GM19023 (cell line): Measurements from ENCODE around the gene FOXJ3.
"Not testable (repeated sequence)": the region's sequence is repeated elsewhere in the genome, so short reads cannot be mapped to it uniquely, and the experiment has no call there.

Experiments used
- ATAC-seq: cut with Tn5 transposase; IDR thresholded peaks from one replicate; pipeline ENCODE4 v1.9.1; 2021; ENCODE audit warnings: mild to moderate bottlenecking, moderate library complexity; ENCODE audit not compliant: unreplicated experiment

The FOXJ3 gene

DNA sequence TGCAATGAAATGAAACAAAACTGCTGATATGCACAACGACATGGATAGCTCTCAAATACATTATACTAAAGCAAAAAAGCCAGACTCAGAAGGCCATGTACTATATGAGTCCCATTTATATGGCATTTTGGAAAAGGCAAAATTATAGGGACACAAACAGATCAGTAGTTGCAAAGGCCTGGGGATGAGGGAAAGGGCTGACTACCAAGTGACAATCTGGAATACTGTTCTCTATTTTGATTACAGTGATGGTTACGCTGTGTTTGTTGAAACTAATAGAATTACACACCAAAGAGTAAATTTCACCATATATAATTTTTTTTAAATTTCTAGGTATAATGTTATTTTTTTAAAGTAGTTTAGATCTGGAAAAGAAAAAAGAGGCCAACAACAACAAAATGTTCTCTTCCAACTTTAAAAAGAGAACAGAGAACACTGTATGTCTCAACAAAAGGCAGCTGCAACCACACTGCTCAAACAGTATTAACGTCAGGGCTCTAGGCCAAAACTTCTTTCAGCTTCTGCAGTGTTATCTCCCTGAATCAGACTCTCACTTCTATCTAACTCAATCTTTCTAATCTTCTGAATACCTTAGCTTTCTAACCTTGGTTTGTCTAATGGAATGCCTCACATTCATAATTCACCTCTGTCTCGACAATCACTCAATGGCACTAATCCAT, 75.8 kb downstream of the FOXJ3 start:
- no peak for ATAC-seq

DNA sequence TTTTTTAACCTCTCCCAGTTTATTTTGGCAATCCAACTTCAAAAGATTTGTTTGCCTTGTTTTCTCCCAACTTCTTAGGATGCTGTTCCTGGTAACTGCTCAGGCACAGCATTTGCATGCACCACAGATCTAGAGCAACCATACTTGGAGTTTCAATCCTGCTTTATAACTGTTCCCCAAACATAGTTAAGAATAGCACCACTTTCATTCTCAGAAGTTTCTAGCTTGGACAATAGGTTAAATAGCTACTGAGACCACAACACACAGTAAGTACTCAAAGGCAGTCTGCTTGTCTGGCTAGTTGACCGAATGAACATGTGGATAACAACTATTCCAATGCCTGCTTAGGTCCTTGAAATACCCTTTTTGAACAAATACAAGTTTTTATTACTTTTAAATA, 76.8 kb downstream of the FOXJ3 start:
- no peak for ATAC-seq

- no peak for ATAC-seq
These were observed 84.0 kb downstream of the FOXJ3 start for GRCh38 chr1:42251042-42251441.

- ATAC-seq, result no peak
These were observed 84.9 kb downstream of the FOXJ3 start for GRCh38 chr1:42250164-42250563.

DNA sequence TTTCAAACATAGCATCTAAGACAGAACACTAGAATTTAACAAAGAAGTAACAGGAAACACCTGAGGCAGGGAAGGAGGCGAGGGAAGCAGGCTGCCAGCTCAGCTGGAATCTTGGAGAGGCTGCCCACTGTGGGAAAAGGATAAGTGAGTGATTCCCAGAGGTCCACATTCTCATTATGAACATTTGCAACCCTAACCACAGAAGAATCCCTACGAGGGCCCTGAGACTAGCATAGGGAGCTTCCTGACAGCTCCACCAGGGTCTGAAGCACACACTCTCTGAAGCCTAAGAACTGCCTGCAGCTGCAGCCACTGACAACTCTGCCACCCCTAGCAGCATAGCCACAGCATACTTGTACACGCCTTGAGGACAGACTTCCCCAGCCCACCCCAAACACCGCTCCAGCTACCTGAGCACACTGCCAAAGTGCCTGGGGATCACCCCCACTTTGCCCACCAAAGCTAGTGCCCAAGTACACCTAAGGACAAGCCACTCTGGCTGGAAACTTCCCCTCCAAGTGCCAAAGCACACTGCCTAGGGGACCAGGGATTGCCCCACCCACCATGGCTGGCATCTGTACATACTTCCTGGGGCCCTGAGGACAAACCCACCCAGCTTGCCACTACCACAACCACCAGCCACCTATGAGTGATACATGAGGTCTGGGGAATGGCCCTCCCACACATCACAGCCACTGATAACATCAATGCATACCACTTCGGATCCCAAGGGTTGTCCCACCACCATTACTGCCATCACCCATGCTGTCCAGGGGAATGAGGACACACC, 93.9 kb downstream of the FOXJ3 start:
- no peak for ATAC-seq

- no peak for ATAC-seq
These were observed 95.5 kb downstream of the FOXJ3 start for GRCh38 chr1:42239555-42239954.

DNA sequence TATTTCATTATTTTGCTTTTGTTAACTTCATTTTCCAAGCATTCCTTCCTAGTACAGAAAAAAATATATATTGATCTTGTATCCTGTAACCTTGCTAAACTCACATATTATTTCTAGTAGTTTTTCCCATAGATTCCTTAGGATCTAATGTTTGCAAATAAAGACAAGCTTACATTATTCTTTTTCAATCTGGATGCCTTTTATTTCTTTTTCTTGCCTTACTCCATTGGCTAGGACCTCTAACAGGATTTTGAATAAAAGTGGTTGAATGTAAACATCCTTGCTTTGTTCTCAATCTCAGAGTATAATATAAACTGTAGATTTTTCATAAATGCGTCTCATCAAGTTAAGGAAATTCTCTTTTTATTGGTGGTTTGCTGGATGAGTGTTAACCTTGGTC, 96.0 kb downstream of the FOXJ3 start:
- ATAC-seq, result no peak

DNA sequence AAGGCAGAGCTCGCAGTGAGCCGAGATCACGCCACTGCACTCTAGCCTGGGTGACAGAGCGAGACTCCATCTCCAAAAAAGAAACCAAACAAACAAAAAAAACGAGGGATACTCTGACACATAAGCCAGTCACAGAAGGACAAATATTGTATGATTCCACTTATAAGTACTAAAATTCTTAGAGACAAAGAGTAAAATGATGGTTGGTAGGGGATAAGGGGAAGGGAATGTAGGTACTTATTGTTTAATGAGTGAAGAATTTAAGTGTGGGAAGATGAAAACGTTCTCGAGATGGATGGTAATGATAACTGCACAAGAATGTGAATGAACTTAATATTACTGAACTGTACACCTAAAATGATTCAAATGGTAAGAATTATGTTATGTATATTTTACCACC, 103.8 kb downstream of the FOXJ3 start:
- no peak for ATAC-seq

GRCh38 chr1:42228938-42229337, 106.1 kb downstream of the FOXJ3 start:
- ATAC-seq, result no peak

DNA sequence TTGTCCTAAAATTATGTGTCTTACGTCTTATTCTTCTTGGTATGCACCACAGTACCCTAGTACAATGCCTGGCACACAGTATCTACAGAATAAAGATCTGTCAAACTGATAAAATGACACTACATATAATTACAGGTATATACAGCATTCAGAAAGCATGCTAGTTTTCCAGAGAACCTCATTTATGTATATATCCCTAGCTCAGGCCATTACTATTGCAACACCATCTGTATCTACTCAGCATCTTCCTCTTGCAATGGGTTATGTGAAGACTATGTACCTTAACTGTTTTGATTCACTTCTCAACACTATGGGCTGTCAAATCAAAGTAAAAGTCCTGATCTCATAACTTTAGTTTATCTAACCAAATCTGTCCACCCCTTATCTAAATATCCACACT, 112.0 kb downstream of the FOXJ3 start:
- ATAC-seq, result no peak

DNA sequence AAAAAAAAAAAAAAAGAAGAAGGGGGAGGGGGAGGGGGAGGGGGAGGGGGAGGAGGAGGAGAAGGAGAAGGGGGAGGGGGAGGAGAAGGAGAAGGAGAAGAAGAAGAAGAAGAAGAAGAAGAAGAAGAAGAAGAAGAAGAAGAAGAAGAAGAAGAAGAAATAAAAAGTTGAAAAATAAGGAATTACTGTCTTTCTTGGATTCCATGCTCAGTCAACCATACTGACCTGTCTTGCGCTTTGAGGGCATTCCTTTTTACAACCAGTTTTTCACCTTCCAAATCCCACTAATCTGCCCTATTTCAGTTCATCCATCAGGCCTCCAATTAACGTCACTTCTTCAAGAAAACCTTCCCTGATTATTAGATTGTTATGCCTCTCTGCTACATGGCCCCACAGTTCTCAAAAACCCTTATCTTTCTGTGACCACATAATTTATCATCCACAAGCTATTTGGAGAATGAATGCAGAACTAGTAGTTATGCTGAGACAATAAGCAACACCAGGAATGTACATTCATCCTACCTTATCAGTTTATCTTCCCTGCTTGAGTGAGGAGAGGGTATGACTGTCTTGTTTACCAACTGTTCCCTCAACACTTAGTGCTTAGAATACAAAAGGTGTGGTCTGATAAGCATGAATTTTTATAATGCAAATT, 113.0 kb downstream of the FOXJ3 start:
- ATAC-seq, result no peak

DNA sequence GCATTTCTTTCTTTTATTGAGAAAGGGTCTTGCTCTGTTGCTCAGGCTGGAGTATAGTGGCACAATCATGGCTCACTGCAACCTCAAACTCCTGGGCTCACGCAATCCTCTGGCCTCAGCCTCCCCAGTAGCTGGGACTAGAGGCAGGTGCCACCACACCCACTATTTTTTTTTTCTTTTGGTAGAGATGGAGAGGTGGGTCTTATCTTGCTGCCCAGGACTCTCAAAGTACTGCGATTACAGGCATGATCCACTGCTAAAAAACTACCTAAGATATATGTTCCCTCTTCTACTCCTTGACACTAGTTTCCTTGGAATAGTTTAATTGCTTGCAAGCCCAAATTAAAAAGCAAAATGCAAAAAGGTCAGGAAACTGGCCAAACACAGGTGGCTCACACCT, 113.6 kb downstream of the FOXJ3 start:
- no peak for ATAC-seq

GRCh38 chr1:42219627-42220026, 115.4 kb downstream of the FOXJ3 start:
- no peak for ATAC-seq

GRCh38 chr1:42214447-42214871, 120.6 kb downstream of the FOXJ3 start:
- no peak for ATAC-seq

DNA sequence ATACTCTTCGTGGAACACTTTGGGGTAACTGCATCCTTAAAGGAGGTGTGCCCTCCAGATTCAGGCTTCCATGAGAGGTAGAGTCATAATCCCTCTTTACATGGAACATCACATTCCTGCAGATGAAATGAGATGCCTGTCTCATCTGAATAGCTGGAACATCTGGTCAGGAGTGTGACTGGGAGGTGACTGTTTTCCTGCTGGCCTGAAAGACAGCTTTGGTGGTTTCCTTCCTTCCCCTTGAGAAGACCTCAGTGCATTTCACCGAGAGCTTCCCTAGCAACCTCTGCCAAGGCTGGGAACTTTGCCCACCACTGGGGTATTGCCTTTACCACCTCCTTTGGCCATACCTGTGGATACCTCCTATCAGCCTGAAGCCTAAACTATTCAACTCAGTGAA, 123.8 kb downstream of the FOXJ3 start:
- no peak for ATAC-seq

- no peak for ATAC-seq
These were observed 124.5 kb downstream of the FOXJ3 start for GRCh38 chr1:42210421-42211133.

DNA sequence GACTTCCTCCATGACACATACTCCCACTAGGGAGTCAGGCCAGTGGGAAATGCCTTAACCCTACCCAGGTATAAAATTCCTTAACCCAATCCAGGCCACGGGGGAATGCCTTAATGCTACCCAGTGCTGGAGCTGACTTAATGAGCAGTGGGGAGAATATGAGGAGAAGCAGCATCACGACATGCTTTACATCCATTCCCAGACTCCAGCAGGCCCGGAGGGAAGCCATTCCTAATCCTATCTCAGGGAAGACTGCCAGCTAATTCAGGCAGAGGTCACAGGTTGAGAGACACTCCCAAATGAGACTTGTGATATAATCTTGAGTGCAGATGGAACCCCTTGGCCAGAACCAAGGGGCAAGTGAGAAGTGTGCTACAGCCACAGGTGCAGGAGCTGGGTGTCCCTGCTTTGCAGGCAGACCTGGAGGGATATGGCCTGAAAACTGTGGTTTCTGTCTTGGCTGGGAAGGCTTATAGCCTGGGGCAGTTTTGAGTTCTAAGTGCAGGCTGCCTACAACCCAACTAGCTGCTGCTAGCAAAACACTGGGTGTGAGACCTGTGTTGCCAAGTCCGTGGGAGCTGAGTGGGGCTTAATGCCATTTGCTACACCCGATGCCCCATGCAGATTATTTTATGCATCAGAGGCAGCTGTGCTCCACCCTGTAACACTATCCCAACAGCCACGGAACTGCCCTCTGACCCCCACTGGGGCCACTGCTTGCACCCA, 125.3 kb downstream of the FOXJ3 start:
- no peak for ATAC-seq

- not testable (repeated sequence) for ATAC-seq
These were observed 128.1 kb downstream of the FOXJ3 start for GRCh38 chr1:42206930-42207329.

GRCh38 chr1:42206164-42206563, 128.9 kb downstream of the FOXJ3 start:
- ATAC-seq, result no peak

DNA sequence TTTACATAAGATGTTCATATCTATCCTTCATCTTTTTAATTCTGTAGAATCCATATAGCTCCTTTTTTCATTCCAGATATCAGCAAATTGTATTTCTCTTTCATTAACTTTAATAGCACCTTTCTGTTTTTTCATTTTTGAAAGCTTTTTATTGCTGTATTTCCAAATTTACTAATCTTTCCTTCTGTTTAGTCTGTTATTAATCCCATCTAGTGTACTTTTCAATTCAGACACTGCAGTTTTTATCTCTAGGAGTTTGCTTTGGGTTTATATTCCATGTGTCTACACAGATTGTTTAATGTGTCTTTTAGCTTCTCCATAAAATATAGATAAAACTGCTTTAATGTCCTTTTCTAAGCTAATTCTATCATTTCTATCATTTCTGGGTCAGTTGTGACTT, 133.0 kb downstream of the FOXJ3 start:
- no peak for ATAC-seq

DNA sequence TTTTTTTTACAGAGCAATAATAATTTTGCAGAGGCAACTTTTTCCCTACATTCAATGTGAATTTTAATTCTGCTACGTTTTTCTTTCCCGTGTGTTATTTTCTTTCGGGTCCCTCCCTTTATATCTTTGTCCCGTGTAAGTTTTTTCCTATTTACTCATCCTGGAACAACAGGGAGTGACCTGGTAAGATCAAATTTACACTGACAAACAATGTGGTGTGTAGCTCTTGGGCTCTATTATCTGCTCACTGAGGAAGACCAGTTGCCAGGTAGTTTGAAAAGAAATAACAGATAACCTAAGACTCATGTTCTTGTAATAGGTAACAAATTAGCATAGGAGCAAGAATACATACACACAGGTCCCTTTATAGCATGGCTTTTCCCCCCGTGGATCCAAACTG, 136.8 kb downstream of the FOXJ3 start:
- no peak for ATAC-seq
